ENCODE results near the gene UCK2.

The UCK2 gene

DNA sequence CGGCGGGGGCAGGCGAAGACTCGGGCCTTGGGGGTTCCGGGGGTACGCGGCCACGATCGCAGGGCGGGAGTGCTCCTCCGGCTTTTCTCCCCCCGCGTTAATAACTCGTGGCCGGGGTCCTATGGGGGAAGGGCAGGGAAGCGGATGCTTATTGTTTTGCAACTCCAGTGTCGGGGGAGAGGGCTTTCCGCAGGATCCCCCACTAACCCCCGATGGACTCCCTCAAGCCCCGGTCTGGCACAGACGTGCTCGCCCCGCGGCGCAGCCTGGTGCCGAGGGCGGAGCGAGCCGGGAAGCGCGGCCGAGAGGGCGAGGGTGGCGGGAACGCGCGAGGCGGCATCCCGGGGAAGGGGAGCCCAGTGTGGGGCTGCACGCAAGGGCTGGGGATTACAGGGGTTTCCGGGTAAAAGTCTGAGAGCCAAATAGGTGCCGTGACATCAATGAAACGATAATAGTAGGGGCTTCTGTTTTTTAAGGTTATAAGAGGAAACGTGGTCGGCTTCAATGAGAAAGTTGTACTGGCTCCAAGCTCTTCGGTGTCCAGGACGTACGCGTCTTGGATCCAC is 772 bp downstream of the UCK2 start:
- Mint-ChIP-seq H3K9me3 (no peaks in the 10 kb centered on the region), H3K27ac (peak overlapping the region; percentile 86), H3K4me1 (peaks cover 17% of the 10 kb centered on the region), H3K4me3 (peak overlapping the region; percentile 95), H3K27me3 (no peaks in the 10 kb centered on the region), H3K36me3 (peaks cover 4% of the 10 kb centered on the region)

DNA sequence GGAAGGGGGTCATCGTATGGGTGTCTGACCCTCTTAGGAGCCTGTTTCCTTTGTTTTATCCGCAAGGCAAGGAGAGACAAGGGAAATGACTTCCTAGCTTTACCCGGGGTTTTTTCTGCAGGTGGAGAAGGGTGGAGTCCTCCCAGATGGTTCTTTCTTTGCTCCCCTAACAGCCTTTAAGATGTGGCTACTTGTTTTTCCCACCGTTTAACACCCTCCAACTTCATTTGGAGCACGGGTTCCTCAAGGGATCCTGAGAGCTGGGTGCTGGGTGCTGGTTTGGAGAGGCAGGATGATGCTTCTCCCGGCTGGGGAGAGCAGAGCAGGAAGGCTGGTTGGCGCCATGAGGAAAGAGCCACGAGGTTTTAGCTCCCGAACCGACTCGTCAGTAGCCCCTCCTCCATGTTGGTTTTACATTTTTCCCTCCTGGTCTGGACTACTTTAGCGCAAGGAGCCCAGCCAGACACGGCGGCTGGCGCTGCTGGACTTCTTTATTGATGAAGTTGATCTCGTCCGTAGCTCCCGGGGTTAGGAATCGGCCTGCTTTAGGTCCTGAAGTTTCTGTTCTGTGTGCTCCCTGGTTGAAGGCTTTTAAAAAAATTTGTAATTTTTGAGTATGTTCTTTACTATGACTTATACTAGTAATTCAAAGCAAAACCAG is 1.4 kb downstream of the UCK2 start:
- Mint-ChIP-seq H3K27ac (peak overlapping the region; percentile 86), H3K27me3 (no peaks in the 10 kb centered on the region), H3K9me3 (no peaks in the 10 kb centered on the region), H3K36me3 (peaks cover 6% of the 10 kb centered on the region), H3K4me1 (peaks cover 21% of the 10 kb centered on the region), H3K4me3 (peak overlapping the region; percentile 95)

DNA sequence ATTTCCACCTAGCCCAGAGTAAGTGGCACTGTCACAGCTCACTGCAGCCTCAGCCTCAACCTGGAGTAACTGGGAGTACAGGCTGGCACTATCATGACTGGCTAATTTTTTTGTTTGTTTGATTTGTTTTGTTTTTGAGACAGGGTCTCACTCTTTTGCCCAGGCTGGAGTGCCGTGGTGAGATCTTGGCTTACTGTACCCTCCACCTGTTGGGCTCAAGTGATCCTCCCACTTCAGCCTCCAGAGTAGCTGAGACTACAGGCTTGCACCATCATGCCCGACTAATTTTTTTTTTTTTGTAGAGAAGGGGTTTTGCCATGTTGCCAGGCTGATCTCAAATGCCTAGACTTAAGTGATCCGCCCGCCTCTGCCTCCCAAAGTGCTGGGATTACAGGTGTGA is 2.5 kb downstream of the UCK2 start:
- H3K27ac Mint-ChIP-seq = no peak overlapping the region
- H3K27me3 Mint-ChIP-seq = no peaks in the 10 kb centered on the region
- peaks cover 6% of the 10 kb centered on the region for H3K36me3 Mint-ChIP-seq
- peaks cover 25% of the 10 kb centered on the region for H3K4me1 Mint-ChIP-seq
- H3K9me3 Mint-ChIP-seq = no peaks in the 10 kb centered on the region
- peak overlapping the region; percentile 26 for H3K4me3 Mint-ChIP-seq

DNA sequence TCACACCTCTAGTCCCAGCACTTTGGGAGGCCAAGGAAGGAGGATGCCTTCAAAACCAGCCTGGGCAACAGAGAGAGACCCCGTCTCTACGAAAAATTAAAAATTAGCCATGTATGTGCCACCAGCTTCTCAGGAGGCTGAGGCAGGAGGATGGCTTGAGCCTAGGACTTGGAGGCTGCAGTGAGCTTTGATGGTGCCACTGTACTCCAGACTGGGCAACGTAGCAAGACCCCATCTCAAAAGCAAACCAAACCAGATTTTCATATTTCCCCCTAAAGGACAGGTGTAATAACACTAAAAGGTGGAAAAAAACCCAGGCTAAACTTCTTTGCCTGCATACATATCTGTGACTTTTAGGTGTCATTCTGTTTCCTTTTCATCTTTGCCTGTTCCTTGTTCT is 3.7 kb downstream of the UCK2 start:
- Mint-ChIP-seq H3K27me3 (no peaks in the 10 kb centered on the region), H3K9me3 (no peaks in the 10 kb centered on the region), H3K27ac (no peak overlapping the region), H3K4me1 (peaks cover 25% of the 10 kb centered on the region), H3K36me3 (peaks cover 6% of the 10 kb centered on the region), H3K4me3 (no peak overlapping the region)

DNA sequence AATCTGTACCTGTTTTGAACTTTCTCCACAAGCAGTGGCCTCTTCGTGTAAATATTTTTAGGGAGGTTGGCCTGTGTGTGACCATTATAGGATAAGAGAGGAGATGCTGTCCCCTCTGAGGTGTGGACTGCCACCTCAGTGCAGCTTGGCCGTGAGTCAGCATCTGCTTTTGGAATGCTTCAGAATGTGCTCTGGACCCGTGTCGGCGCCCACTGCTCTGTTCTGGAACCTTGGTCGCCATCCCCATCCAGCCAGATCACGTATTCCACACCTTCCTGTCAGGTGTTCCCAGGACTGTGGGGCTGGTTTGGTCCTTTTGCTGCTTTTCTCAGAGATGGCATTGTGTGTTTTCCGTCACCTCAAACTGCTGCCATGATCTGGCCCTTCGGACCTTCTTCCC is 5.5 kb downstream of the UCK2 start:
- H3K9me3 Mint-ChIP-seq = no peaks in the 10 kb centered on the region
- H3K27ac Mint-ChIP-seq = no peak overlapping the region
- H3K27me3 Mint-ChIP-seq = no peaks in the 10 kb centered on the region
- H3K36me3 Mint-ChIP-seq = peaks cover 6% of the 10 kb centered on the region
- H3K4me3 Mint-ChIP-seq = no peak overlapping the region
- peaks cover 17% of the 10 kb centered on the region for H3K4me1 Mint-ChIP-seq

DNA sequence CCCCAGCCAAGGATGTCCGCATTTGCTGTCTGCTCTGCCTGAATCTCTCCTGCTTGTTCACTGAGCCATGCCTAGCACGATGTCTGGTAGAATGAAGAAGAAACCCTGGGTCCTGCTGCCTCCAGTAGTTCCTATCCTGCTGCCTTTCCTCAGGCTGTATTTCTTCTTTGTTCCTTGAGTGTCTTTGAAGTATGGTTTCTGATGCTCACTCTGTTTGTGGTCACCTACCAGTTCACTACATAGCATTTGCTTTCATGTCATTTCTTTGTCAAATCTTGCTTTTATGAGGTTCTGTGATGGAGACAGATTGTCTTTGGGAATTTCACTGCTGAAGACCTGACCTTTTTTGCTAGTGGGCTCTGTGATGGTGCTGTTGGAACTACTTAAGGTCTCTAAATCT is 5.9 kb downstream of the UCK2 start:
- Mint-ChIP-seq H3K4me1 (peaks cover 21% of the 10 kb centered on the region), H3K4me3 (no peak overlapping the region), H3K36me3 (peaks cover 9% of the 10 kb centered on the region), H3K27me3 (no peaks in the 10 kb centered on the region), H3K9me3 (no peaks in the 10 kb centered on the region), H3K27ac (no peak overlapping the region)

DNA sequence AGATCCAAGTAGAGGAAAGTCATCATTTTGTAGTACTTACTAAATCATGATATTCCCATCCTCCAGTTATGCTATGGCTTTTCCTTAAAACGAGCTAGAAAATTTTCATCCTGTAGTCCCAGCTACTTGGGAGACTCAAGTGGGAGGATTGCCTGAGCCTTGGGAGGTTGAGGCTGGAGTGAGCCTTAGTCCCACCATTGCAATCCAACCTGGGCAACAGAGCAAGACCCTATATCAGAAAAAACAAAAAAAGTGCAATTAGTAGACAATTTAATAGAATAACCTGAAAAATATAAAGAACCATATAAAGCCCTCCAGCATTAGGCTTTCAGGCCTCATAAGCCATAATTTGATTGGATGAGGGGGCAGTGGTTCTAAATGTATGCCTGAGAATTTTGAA is 6.8 kb downstream of the UCK2 start:
- Mint-ChIP-seq H3K27me3 (no peaks in the 10 kb centered on the region), H3K9me3 (no peaks in the 10 kb centered on the region), H3K4me3 (no peak overlapping the region), H3K4me1 (peaks cover 18% of the 10 kb centered on the region), H3K36me3 (peaks cover 9% of the 10 kb centered on the region), H3K27ac (no peak overlapping the region)

DNA sequence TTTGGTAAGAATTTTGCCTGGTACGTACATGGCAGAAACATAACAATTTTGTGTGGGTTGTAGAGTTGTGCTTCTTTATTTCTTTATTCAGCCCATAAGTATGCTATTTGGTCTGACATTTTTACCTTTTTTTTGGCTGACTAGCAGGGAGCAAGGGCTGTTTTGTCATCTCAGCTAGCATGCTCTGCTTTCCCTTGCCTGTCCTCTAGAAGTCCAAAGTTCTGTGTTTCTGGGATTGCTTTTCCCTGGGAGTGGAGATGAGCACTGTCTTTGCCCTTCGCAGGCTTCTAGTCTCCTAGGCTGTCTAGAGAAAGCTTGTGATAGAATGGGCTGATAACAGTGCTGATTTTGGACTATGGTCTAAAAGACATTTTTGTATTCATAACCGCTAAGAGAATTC is 7.5 kb downstream of the UCK2 start:
- no peaks in the 10 kb centered on the region for H3K9me3 Mint-ChIP-seq
- H3K4me1 Mint-ChIP-seq = peaks cover 14% of the 10 kb centered on the region
- H3K36me3 Mint-ChIP-seq = peaks cover 8% of the 10 kb centered on the region
- no peak overlapping the region for H3K4me3 Mint-ChIP-seq
- H3K27ac Mint-ChIP-seq = no peak overlapping the region
- no peaks in the 10 kb centered on the region for H3K27me3 Mint-ChIP-seq

DNA sequence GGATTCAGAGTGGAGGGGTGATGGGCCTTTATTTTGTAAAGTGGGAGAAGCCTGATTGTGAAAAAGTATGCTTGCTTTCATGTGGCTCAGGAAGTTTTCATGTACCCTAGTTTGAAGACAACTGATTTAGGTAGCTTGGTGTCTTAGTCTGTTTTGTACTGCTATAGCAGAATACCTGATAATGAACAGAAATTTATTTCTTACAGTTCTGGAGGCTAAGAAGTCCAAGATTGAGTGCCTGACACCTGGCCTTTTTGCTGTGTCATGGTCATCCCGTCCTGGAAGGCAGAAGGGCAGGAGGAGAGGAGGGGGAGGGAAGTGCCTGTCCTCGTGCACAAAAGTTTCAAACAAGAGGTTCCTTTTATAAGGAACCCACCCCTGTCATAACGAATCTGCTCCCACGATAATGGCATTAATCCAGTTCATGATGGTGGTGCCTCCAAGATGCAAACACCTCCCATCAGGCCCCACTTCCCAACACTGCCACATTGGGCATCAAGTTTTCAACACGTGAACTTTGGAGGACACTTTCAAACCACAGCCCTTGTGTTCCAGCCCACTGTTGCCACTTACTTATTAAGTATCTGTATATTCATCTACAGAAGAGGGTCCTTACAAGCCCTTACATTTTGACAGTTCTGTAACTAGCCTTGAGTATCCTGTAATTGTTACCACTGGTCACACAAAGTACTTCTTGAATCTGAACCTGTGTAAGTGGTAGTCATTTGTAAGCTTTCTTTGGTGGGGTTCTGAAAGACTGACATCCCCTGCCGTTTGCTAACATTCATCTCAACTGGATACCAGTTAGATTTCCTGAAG is 9.5 kb downstream of the UCK2 start:
- Mint-ChIP-seq H3K4me1 (peaks cover 15% of the 10 kb centered on the region), H3K4me3 (no peak overlapping the region), H3K27me3 (no peaks in the 10 kb centered on the region), H3K36me3 (peaks cover 6% of the 10 kb centered on the region), H3K27ac (no peak overlapping the region), H3K9me3 (no peaks in the 10 kb centered on the region)

DNA sequence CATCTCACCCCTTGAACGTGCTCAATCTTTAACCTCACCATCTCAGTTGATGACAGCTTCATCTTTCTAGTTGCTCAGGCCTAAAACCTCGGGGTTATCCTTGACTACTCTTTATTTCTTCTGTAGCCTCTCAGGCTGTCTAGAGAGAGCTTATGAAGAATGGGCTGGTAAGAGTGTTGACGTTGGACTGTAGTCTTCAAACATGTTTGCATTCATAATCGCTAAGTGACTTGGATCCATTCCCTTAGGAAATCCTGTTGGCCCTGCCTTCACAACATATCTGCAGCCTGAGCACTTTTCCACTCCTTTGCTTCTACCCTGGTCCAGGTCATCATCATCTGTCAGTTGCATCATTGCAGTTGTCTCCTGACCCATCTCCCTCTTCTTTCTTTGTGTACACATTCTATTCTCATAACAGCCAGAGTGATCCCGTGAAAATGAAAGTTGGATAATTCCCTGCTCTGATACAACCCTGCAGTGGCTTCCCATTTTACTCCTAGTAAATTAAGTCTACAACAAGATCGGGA is 10.5 kb downstream of the UCK2 start:
- H3K4me1 Mint-ChIP-seq = peaks cover 25% of the 10 kb centered on the region
- no peaks in the 10 kb centered on the region for H3K9me3 Mint-ChIP-seq
- H3K27ac Mint-ChIP-seq = no peak overlapping the region

DNA sequence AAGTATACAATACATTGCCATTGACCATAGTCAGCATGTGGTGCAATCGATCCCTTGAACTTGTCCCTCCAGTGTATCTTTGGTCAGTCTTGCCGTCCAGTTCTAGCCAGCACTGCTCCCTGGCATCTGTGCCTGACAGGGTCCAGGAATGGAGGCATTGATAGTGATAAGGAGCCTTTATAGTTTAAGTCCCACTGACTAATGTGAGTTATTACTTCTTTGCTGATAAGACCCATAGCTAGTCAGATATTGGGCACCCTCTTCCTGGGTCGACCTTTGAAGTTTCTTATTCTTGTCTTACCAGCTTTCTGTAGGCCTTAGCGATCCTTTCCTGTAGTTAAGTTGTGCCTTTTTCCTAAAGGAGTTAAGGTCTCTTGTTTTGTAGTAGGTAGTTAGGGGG is 13.0 kb downstream of the UCK2 start:
- no peaks in the 10 kb centered on the region for H3K9me3 Mint-ChIP-seq
- H3K36me3 Mint-ChIP-seq = peaks cover 5% of the 10 kb centered on the region
- no peaks in the 10 kb centered on the region for H3K27me3 Mint-ChIP-seq
- H3K27ac Mint-ChIP-seq = no peak overlapping the region
- peaks cover 29% of the 10 kb centered on the region for H3K4me1 Mint-ChIP-seq
- no peak overlapping the region for H3K4me3 Mint-ChIP-seq

More for the DNA sequence above, 10.5 kb downstream of the UCK2 start:
- Mint-ChIP-seq H3K4me3 (no peak overlapping the region), H3K36me3 (peaks cover 6% of the 10 kb centered on the region), H3K27me3 (no peaks in the 10 kb centered on the region)

DNA sequence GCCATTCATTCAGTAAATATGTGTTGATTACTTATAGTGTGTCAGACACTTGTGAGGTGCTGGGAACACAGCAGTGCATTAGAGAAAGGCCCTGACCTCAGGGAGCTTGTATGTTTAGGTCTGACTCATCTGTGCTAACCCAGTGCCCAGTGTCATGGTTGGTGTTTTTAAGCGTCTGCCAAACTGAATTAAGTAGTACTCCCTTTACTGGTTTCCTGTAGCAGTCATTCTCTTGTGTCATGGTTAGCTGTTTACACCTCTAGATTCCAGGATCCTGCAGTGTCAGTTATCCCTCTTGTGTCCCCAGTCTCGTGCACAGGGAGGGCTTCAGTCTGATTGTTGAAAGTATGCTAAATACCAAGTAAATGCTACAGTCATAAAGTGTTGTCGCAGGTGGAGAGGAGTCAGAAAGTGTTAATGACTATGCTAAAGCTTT is 14.2 kb downstream of the UCK2 start:
- peaks cover 5% of the 10 kb centered on the region for H3K36me3 Mint-ChIP-seq
- no peaks in the 10 kb centered on the region for H3K9me3 Mint-ChIP-seq
- no peak overlapping the region for H3K27ac Mint-ChIP-seq
- H3K4me1 Mint-ChIP-seq = peaks cover 29% of the 10 kb centered on the region
- H3K4me3 Mint-ChIP-seq = no peak overlapping the region
- no peaks in the 10 kb centered on the region for H3K27me3 Mint-ChIP-seq

DNA sequence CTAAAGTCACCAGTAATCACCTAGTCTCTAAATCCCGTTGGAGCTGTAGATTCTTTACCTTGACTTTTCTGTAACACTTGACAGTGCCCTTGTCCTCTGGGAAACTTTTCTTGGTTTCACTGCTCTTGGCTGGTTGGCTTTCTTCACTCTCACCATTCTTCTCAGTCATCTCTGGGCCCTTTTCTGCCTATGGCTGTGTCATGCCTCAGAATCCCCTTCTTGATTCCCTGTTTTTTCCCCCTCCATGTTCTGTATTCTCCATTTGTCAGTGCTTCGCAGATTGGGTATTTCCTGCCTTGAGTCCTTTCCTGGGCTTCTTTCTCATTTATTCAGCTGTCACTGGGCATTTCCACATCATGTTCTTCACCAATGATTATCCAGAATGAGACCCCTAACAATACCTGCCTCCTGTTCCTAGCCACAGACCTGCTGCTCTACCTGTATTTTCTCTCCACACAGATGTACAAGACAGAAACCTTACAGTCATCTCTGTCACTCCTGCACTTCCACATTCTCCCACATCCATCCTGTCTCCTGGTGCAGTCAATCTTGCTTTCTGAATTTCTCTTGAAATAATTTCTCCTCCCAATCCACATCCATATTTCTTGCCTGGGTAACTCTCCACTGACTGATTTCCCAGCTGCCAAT is 14.7 kb downstream of the UCK2 start:
- no peaks in the 10 kb centered on the region for H3K9me3 Mint-ChIP-seq
- no peak overlapping the region for H3K27ac Mint-ChIP-seq
- H3K27me3 Mint-ChIP-seq = no peaks in the 10 kb centered on the region
- H3K4me3 Mint-ChIP-seq = peak overlapping the region; percentile 12
- peaks cover 5% of the 10 kb centered on the region for H3K36me3 Mint-ChIP-seq
- H3K4me1 Mint-ChIP-seq = peaks cover 29% of the 10 kb centered on the region

DNA sequence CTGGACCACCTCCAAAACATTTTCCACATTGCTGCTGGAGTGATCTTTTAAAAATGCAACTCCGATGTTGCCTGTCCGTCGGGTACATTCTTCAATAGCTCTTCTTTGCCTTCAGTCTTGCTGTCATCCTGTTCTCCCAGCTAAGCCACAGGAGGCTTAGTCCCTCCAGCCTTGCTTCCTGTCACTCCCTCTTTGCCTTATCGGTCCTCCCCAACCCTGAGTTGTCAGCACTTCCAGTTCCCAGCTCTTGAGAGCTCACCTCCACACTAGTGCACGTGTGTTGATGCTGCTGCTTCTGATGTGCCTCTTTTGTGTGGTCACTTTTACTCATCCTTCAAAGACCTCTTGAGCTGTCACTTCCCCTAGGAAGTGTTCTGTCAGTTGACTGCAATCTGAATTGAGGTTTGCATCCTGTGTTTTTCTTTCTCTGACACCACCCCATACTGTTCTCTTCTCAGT is 15.3 kb downstream of the UCK2 start:
- no peaks in the 10 kb centered on the region for H3K27me3 Mint-ChIP-seq
- no peak overlapping the region for H3K27ac Mint-ChIP-seq
- peak overlapping the region; percentile 12 for H3K4me3 Mint-ChIP-seq
- peaks cover 29% of the 10 kb centered on the region for H3K4me1 Mint-ChIP-seq
- peaks cover 5% of the 10 kb centered on the region for H3K36me3 Mint-ChIP-seq
- H3K9me3 Mint-ChIP-seq = no peaks in the 10 kb centered on the region

DNA sequence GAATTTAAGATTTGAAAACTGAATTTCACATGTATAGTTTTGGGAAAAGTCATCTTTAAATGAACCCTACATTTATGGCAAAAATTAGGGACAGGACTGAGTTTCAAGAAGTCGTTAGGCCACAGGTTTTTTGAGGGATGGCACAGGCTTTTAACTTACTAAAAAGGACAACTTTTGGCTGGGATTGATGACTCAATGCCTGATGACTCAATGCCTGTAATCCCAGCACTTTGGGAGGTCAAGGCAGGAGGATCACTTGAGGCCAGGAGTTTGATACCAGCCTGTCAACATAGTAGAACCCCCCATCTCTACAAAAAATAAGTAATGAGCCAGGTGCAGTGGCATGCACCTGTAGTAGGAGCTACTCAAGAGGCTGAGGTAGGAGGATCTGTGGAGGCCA is 15.9 kb downstream of the UCK2 start:
- Mint-ChIP-seq H3K4me3 (no peak overlapping the region), H3K4me1 (peaks cover 25% of the 10 kb centered on the region), H3K27ac (no peak overlapping the region), H3K27me3 (no peaks in the 10 kb centered on the region), H3K36me3 (peaks cover 2% of the 10 kb centered on the region), H3K9me3 (no peaks in the 10 kb centered on the region)
